Measurements from ENCODE around the gene CEP70. TPM values are rescaled to one million over a fixed set of nuclear protein-coding genes. Genes with fewer than 3 reads are reported as not detected.
A peak's percentile ranks its signal among the peaks of the same experiment; 100 is the strongest.

The CEP70 gene
- total RNA-seq, 2 donors from 2014 or later: 28.8 to 34.1 TPM

DNA sequence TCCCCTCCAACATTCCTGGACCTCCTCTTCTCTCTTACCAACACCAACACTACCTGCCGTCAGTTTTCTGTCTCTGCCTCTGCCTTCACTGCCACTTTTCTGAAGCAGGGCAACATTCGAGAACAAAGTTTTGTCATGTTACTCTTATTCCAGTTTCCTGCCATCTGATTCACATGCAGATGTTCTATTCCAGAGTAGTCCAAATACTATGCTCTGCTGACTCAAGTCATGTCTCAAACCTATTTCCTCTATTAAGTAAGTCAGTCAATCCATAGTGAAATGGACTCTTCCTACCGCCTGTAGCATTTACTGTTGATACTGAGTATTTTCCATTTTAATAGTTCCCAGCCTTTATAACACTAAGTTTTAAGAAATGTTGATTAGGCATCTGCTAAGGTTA is 116.3 kb downstream of the CEP70 start:
- no peak for DNase-seq
- intact Hi-C loops (cut with DNase I): no loop called here
- no peak for ATAC-seq

DNA sequence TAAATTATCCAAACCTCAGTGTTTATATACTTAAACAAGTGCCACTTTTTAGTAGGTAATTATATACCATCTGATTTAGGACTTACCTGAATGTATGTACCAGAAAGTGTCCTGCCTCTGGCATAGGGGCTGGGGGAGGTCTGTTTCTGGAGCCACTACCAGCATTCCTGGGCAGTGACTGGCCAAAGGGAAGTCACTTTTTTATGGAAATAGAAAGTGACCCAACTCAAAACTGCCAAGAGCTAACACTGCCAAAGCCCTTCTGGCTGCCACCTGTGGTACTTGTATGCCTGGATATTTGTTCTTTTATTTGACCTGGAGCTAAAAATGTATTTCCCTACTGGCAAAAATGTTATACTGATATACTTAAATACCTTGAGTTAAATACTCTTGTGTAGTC is 116.9 kb downstream of the CEP70 start:
- intact Hi-C loops (cut with DNase I): no loop called here
- ATAC-seq (peak in 1 of 2 donors; percentile 65), DNase-seq (no peak)

DNA sequence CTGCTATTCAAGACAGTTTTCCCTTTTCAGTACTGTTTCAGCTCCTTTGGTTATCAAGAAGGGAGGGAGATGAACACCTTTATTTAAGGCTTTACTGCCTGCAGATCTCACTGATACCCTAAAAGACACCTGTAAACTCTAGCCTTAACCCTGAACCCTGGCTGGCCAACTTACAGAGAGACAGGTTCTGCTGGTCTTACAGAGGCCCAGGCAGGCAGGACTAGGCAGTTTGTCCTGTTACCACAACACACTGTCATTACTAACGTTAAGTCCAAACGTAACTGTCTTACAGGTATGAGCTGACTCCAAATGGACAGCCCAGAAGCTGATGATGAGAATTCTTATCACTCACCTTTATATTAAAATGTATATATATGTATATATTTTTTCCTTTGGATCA is 117.5 kb downstream of the CEP70 start:
- intact Hi-C loops (cut with DNase I): no loop called here
- no peak for DNase-seq
- no peak for ATAC-seq

DNA sequence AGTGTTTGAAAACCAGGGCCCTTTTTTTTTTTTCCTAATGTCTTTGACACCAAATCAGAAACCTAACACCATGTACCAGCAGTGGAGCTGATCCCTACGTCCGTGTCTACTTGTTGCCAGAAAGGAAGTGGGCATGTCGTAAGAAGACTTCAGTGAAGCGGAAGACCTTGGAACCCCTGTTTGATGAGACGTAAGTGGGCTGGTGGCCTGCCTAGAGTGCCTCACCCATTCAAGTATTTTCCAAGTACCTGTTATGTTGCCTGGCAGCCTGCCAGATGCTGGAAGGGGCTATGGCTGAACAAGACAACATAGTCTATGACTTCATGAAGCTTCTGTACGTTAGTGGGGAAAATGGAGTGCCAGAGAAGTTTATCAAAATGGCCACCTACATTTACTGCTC is 119.9 kb downstream of the CEP70 start:
- DNase-seq (no peak), ATAC-seq (no peak)
- intact Hi-C loops (cut with DNase I): no loop called here

- intact Hi-C loops (cut with DNase I): no loop called here
- ATAC-seq: no peak
- no peak for DNase-seq
Observed at GRCh38 chr3:138473391-138473790, 120.7 kb downstream of the CEP70 start.

GRCh38 chr3:138472141-138472825 is 121.8 kb downstream of the CEP70 start:
- DNase-seq (no peak), ATAC-seq (no peak)
- intact Hi-C loops (cut with DNase I): no loop called here

GRCh38 chr3:138471481-138471880 is 122.6 kb downstream of the CEP70 start:
- DNase-seq (no peak), ATAC-seq (no peak)
- intact Hi-C loops (cut with DNase I): no loop called here

DNA sequence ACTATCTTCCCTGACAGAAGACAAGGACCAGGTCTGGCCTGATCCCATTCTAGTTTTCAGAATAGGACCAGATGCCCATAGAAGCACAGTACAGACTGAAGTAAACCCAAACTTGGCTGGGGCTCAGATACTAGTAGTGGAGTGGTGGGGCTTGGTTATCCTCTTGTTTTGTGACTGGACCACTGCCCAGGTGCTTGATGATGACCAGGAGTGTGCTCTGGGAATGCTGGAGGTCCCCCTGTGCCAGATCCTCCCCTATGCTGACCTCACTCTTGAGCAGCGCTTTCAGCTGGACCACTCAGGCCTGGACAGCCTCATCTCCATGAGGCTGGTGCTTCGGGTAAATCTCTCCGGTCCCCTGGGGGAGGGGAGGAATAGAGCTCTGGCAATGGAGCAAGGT is 123.4 kb downstream of the CEP70 start:
- no peak for DNase-seq
- intact Hi-C loops (cut with DNase I): no loop called here
- peak; percentile 24 to 34 for ATAC-seq

GRCh38 chr3:138469874-138470273 is 124.2 kb downstream of the CEP70 start:
- intact Hi-C loops (cut with DNase I): no loop called here
- ATAC-seq (no peak), DNase-seq (no peak)

DNA sequence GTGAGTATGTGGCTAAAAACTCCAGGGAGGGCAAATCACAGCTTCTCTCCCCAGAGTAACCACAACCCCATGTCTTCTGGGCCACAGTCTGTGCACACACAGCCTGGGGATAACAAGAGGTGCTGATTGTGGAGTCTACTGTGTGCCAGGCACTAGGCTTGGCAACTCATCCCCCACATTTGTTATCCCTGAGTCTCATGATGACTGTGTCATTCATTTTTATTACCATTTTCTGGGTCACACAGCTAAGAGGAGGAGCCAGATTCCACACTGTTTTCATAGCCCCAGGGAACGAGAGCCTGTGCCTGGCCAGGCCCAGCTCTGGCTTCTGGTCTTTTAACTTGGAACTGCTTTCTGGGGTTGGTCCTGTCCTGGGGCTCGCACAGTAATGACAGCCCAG is 125.2 kb downstream of the CEP70 start:
- DNase-seq: no peak
- intact Hi-C loops (cut with DNase I): no loop called here
- ATAC-seq: peak; percentile 23 to 34

- intact Hi-C loops (cut with DNase I): no loop called here
- no peak for DNase-seq
- no peak for ATAC-seq
Observed at GRCh38 chr3:138468451-138468850, 125.6 kb downstream of the CEP70 start.

DNA sequence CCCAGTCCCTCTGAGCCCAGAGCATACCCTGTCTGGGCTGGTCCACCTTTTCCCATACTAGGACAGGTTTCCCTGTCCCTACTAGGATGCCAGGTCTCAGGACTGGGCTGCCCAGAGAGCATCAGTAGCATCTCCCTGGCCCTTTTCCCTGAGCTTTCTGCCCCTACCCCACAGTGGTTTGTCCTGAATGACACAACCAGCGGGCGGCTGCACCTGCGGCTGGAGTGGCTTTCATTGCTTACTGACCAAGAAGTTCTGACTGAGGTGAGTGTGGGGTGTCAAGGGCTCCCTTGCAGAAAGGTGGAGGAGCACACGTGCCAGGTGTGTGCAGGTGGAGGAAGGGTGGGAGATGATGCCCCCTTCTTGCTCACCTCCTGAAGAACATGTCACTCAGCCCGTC is 126.1 kb downstream of the CEP70 start:
- intact Hi-C loops (cut with DNase I): no loop called here
- ATAC-seq: no peak
- no peak for DNase-seq

- DNase-seq (no peak), ATAC-seq (no peak)
- intact Hi-C loops (cut with DNase I): no loop called here
Observed at GRCh38 chr3:138465925-138466324, 128.1 kb downstream of the CEP70 start.

- intact Hi-C loops (cut with DNase I): no loop called here
- ATAC-seq: no peak
- no peak for DNase-seq
Observed at GRCh38 chr3:138465451-138465850, 128.6 kb downstream of the CEP70 start.

DNA sequence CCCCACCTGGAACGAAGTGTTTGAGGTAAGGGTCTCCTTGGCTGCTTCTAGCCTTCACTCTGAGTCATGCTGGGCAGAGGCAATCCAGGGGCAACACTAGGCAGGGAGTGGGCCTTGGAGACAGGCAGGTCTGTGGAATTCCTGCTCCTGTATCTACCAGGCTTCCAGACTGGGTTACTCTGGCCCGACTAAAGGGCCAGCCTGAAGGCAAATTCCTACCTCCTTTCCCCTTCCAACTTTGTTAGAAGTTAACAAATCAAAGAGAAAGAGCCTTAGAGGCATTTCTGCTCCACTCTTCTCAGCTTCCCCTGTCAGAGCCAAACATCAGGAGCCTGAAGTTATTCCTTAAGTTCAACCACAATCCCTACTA is 129.6 kb downstream of the CEP70 start:
- intact Hi-C loops (cut with DNase I): no loop called here
- DNase-seq (no peak), ATAC-seq (no peak)

GRCh38 chr3:138463724-138464490 is 130.2 kb downstream of the CEP70 start:
- no peak for ATAC-seq
- no peak for DNase-seq
- intact Hi-C loops (cut with DNase I): no loop called here

DNA sequence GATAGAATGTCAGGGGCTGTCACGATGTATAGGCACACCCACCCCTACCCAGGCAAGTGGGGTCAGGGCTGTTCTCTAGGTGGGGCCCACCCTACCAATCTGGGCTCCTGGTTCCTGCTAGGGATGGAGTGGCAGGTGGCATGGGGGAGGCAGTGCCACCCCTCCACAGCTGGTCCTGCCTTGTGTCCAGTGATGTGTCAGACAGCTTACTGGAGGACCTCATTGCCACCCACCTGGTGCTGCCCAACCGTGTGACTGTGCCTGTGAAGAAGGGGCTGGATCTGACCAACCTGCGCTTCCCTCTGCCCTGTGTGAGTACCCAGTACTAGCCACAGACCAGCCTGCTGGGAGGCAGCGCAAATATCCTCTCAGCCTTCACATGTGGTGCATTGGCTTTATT is 132.2 kb downstream of the CEP70 start:
- DNase-seq (no peak), ATAC-seq (no peak)
- intact Hi-C loops (cut with DNase I): no loop called here

DNA sequence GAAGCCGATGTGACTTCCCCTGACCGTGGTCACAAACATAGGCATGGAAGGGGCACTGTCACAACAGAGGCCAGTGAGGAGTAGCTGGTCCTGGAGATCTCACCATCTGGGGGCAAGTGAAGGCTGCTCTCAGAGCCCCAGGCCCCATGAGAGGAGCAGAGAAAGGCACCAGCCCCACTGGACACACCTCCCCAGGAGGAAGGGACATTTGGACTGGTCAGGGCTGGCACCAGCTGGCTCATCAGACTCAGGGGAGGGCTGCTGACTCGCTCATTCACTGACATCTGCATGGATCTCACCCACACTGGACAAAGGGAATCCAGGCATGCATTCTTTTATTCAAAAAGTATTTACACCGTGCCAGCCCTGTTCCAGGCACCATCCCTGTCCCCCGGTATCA is 132.8 kb downstream of the CEP70 start:
- no peak for DNase-seq
- intact Hi-C loops (cut with DNase I): no loop called here
- peak in 1 of 2 donors; percentile 11 for ATAC-seq

GRCh38 chr3:138460536-138461205 is 133.4 kb downstream of the CEP70 start:
- peak in 1 of 2 donors; percentile 50 for ATAC-seq
- no peak for DNase-seq
- intact Hi-C loops (cut with DNase I): no loop called here
